Neural cell (in vitro differentiated cells): ENCODE data around the gene JAZF1. TPM values are rescaled to one million over a fixed set of nuclear protein-coding genes. Genes with fewer than 3 reads are reported as not detected.

Experiments
- H2AFZ ChIP-seq: fragments of 200-600, 300-800 bp; sonication (generic), shearing (Covaris generic); 2 replicates; pipeline ENCODE4 v1.6.0; 2014; ENCODE audit warnings: low read depth, mild to moderate bottlenecking, antibody characterized with exemption, low read length, moderate library complexity
- H3F3A ChIP-seq: fragments of 200-600 bp; shearing (Covaris generic); 2 replicates; pipeline ENCODE4 v1.6.1; 2016; ENCODE audit warnings: mild to moderate bottlenecking, moderate library complexity, mixed read lengths, antibody characterized with exemption, low read length; ENCODE audit not compliant: insufficient read depth, poor library complexity, severe bottlenecking
- H3K27ac ChIP-seq: fragments of 200-600, 300-800 bp; sonication (generic), shearing (Covaris generic); 2 replicates; pipeline ENCODE4 v1.5.1; 2014; ENCODE audit warnings: mild to moderate bottlenecking, low read length, moderate library complexity
- H3K27me3 ChIP-seq: fragments of 300-800, 200-600 bp; sonication (generic), shearing (Covaris generic); 2 replicates; pipeline ENCODE4 v1.6.0; 2014; ENCODE audit warnings: mild to moderate bottlenecking, low read depth, low read length, moderate library complexity; ENCODE audit not compliant: insufficient read depth
- H3K36me3 ChIP-seq: fragments of 300-800, 200-600 bp; sonication (generic), shearing (Covaris generic); 2 replicates; pipeline ENCODE4 v1.5.1; 2014; ENCODE audit warnings: mild to moderate bottlenecking, antibody characterized with exemption, low read length, moderate library complexity; ENCODE audit not compliant: insufficient read depth
- H3K4me2 ChIP-seq: fragments of 300-800, 200-600 bp; sonication (generic), shearing (Covaris generic); 2 replicates; pipeline ENCODE4 v1.6.0; 2014; ENCODE audit warnings: mild to moderate bottlenecking, low read length
- H3K4me3 ChIP-seq: fragments of 300-800, 200-600 bp; sonication (generic), shearing (Covaris generic); 2 replicates; pipeline ENCODE4 v1.5.1; 2014; ENCODE audit warnings: mild to moderate bottlenecking, low read length, moderate library complexity
- H3K79me2 ChIP-seq: fragments of 200-600 bp; shearing (Covaris generic); replicated peaks from 2 replicates; pipeline ENCODE4 v1.6.0; 2014; ENCODE audit warnings: mild to moderate bottlenecking, low read length, moderate library complexity; ENCODE audit not compliant: insufficient read depth
- H3K9ac ChIP-seq: fragments of 300-800, 200-600 bp; sonication (generic), shearing (Covaris generic); 2 replicates; pipeline ENCODE4 v1.6.1; 2016; ENCODE audit warnings: mild to moderate bottlenecking, low read length, mixed read lengths
- H3K9me2 ChIP-seq: fragments of 200-600 bp; shearing (Covaris generic); 2 replicates; pipeline ENCODE4 v1.6.1; 2016; ENCODE audit warnings: mild to moderate bottlenecking, low read length, mixed read lengths; ENCODE audit not compliant: insufficient read depth
- H3K9me3 ChIP-seq: fragments of 200-600, 300-800 bp; sonication (generic), shearing (Covaris generic); 2 replicates; pipeline ENCODE4 v1.6.1; 2016; ENCODE audit warnings: mild to moderate bottlenecking, mixed run types, low read length, moderate library complexity, mixed read lengths
- H4K20me1 ChIP-seq: fragments of 200-600 bp; shearing (Covaris generic); 2 replicates; pipeline ENCODE4 v1.6.1; 2016; ENCODE audit warnings: mild to moderate bottlenecking, mixed run types; ENCODE audit not compliant: insufficient read depth
- EP300 ChIP-seq: fragments of 450-650 bp; conservative IDR thresholded peaks from 2 replicates; pipeline ENCODE4 v1.6.1; 2014; ENCODE audit warnings: antibody characterized with exemption, mild to moderate bottlenecking, moderate library complexity; ENCODE audit not compliant: poor library complexity, severe bottlenecking
- EZH2 ChIP-seq: fragments of 200-600, 300-800 bp; shearing (Covaris generic), sonication (generic); IDR thresholded peaks from 2 replicates; pipeline ENCODE4 v1.6.1; 2014; ENCODE audit warnings: antibody characterized with exemption, low read length, borderline replicate concordance, mild to moderate bottlenecking; ENCODE audit not compliant: insufficient read depth, poor library complexity, severe bottlenecking
- MXI1 ChIP-seq: fragments of 450-650 bp; conservative IDR thresholded peaks from 2 replicates; pipeline ENCODE4 v1.6.1; 2014; ENCODE audit warnings: antibody characterized with exemption, mild to moderate bottlenecking; ENCODE audit not compliant: poor library complexity, severe bottlenecking
- POLR2AphosphoS5 ChIP-seq: IDR thresholded peaks from 2 replicates; pipeline ENCODE4 v1.6.1; 2012
- RAD21 ChIP-seq: fragments of 450-650 bp; conservative IDR thresholded peaks from 2 replicates; pipeline ENCODE4 v1.6.1; 2014; ENCODE audit warnings: antibody characterized with exemption, mild to moderate bottlenecking, moderate library complexity
- SMC3 ChIP-seq: fragments of 450-650 bp; conservative IDR thresholded peaks from 2 replicates; pipeline ENCODE4 v1.6.1; 2014; ENCODE audit warnings: antibody characterized with exemption, mild to moderate bottlenecking, moderate library complexity; ENCODE audit not compliant: poor library complexity
- TAF1 ChIP-seq: IDR thresholded peaks from 2 replicates; pipeline ENCODE4 v1.6.1; 2012; ENCODE audit warnings: low read depth
- polyA plus RNA-seq: library from polyadenylated mRNA; depleted of rRNA; stranded (reverse); fragments of >200 nt; gene quantifications from 2 replicates; pipeline ENCODE4 v1.2.3, GENCODE V29; 2014
- TF ChIP-seq, protein P1 (sequence below): IDR thresholded peaks from 2 replicates; pipeline ENCODE4 v1.6.1; 2012; ENCODE audit warnings: borderline replicate concordance
- TF ChIP-seq, protein P2 (sequence below): fragments of 450-650 bp; IDR thresholded peaks from 2 replicates; pipeline ENCODE4 v1.5.1; 2014; ENCODE audit warnings: antibody characterized with exemption, mild to moderate bottlenecking, moderate library complexity; ENCODE audit not compliant: poor library complexity, severe bottlenecking

The JAZF1 gene
- polyA plus RNA-seq, 1 donor from 2014 or later: 29.5 TPM

DNA sequence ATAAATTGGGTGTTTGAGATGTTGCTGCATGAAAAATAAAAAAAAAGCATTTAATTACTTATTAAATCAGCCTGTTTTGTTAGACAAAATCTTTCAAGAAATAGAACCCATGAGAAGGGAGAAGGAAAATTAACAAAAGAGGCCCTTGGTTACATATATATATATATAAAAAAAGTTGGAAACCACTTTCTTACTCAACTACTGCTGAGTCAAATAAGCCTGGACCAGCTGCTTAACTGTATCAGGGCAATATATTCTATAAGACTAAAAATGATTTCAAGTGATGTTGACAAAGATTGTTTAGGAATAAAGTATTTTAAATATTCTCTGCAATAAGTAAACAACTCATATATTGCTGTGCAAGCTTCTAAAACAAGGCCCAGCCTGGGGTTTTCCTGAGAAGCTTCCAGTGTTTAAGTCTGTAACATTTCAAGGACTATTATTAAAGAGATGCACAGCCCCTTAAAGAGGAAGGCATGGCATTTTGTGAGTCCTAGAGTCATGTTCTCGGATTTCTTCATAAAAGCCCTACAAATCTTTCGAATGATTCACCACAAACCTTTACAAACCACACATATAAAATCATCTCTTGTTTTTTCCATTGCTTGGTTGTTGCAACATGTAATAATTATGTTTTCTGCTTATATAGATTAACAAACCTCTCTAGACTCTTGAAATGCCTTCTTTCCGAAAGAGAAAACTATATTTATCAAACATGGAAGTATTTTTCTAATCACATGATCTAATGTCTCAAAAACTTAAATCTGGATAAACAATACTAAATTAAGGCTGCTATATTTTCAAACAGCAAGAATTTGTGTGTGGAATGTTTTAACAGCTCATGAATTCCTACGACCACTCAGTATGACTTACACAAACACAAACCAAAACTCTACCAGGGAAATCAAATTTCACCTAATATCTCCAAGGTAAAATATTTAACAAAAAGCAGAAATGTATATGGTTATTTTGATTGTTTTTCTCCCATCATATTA, 14.3 kb downstream of the JAZF1 start:
- TF ChIP-seq EZH2 (no peak), SMC3 (no peak), MXI1 (no peak), TAF1 (no peak), POLR2AphosphoS5 (no peak), RAD21 (no peak), EP300 (no peak)
- TF ChIP-seq, protein P1, sequence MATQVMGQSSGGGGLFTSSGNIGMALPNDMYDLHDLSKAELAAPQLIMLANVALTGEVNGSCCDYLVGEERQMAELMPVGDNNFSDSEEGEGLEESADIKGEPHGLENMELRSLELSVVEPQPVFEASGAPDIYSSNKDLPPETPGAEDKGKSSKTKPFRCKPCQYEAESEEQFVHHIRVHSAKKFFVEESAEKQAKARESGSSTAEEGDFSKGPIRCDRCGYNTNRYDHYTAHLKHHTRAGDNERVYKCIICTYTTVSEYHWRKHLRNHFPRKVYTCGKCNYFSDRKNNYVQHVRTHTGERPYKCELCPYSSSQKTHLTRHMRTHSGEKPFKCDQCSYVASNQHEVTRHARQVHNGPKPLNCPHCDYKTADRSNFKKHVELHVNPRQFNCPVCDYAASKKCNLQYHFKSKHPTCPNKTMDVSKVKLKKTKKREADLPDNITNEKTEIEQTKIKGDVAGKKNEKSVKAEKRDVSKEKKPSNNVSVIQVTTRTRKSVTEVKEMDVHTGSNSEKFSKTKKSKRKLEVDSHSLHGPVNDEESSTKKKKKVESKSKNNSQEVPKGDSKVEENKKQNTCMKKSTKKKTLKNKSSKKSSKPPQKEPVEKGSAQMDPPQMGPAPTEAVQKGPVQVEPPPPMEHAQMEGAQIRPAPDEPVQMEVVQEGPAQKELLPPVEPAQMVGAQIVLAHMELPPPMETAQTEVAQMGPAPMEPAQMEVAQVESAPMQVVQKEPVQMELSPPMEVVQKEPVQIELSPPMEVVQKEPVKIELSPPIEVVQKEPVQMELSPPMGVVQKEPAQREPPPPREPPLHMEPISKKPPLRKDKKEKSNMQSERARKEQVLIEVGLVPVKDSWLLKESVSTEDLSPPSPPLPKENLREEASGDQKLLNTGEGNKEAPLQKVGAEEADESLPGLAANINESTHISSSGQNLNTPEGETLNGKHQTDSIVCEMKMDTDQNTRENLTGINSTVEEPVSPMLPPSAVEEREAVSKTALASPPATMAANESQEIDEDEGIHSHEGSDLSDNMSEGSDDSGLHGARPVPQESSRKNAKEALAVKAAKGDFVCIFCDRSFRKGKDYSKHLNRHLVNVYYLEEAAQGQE: no peak
- TF ChIP-seq, protein P2, sequence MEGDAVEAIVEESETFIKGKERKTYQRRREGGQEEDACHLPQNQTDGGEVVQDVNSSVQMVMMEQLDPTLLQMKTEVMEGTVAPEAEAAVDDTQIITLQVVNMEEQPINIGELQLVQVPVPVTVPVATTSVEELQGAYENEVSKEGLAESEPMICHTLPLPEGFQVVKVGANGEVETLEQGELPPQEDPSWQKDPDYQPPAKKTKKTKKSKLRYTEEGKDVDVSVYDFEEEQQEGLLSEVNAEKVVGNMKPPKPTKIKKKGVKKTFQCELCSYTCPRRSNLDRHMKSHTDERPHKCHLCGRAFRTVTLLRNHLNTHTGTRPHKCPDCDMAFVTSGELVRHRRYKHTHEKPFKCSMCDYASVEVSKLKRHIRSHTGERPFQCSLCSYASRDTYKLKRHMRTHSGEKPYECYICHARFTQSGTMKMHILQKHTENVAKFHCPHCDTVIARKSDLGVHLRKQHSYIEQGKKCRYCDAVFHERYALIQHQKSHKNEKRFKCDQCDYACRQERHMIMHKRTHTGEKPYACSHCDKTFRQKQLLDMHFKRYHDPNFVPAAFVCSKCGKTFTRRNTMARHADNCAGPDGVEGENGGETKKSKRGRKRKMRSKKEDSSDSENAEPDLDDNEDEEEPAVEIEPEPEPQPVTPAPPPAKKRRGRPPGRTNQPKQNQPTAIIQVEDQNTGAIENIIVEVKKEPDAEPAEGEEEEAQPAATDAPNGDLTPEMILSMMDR: no peak
- Histone ChIP-seq H3K9ac (no peak overlapping the region), H3K36me3 (peaks cover 3% of the 10 kb centered on the region), H3K27ac (no peak overlapping the region), H3K4me2 (no peak overlapping the region), H3K9me2 (no peaks in the 10 kb centered on the region), H4K20me1 (no peaks in the 10 kb centered on the region), H3K4me3 (no peak overlapping the region), H3K79me2 (no peaks in the 10 kb centered on the region), H3K9me3 (no peaks in the 10 kb centered on the region), H3F3A (no peaks in the 10 kb centered on the region), H3K27me3 (no peaks in the 10 kb centered on the region), H2AFZ (no peak overlapping the region)

DNA sequence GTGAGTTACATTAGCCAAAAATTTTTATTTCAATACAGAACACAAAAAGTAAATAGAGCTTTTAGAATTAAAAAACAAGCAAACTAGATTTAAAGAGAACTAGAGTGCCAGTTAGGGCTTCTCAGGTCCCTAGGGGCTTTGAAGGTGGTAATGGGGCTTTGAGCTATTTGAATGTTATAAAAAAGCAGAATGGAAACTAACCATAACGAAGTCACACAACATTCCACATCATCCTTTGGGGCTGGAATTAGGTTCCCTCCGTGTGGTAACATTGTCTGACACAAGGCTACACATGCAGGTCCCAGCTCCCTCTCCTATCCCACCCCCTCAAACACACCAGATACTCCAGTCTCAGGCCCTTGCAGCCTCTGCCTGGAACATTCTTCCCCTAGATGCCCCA, 15.3 kb downstream of the JAZF1 start:
- Histone ChIP-seq H3K79me2 (no peaks in the 10 kb centered on the region), H2AFZ (no peak overlapping the region), H3K36me3 (peaks cover 3% of the 10 kb centered on the region), H3K27ac (no peak overlapping the region), H4K20me1 (no peaks in the 10 kb centered on the region), H3F3A (no peaks in the 10 kb centered on the region), H3K9me2 (no peaks in the 10 kb centered on the region), H3K4me3 (no peak overlapping the region), H3K9ac (no peak overlapping the region), H3K4me2 (no peak overlapping the region), H3K9me3 (no peaks in the 10 kb centered on the region), H3K27me3 (no peaks in the 10 kb centered on the region)
- TF ChIP-seq, protein P2: no peak
- no peak for TF ChIP-seq EP300
- no peak for TF ChIP-seq RAD21
- TF ChIP-seq POLR2AphosphoS5: no peak
- TF ChIP-seq, protein P1: no peak
- TF ChIP-seq SMC3: no peak
- TF ChIP-seq EZH2: no peak
- no peak for TF ChIP-seq MXI1
- no peak for TF ChIP-seq TAF1
